GM12892 (cell line): ENCODE results near the gene DNAJC5.
"Not testable (repeated sequence)": the region's sequence is repeated elsewhere in the genome, so short reads cannot be mapped to it uniquely, and the experiment has no call there.

Experiments used
- POLR2A ChIP-seq: IDR thresholded peaks from 2 replicates; pipeline ENCODE4 v1.6.1; 2011; ENCODE audit warnings: low read depth, low read length, control low read depth
- POLR2AphosphoS5 ChIP-seq: IDR thresholded peaks from 2 replicates; pipeline ENCODE4 v1.6.1; 2011; ENCODE audit warnings: low read depth, low read length, control low read depth
- TAF1 ChIP-seq: IDR thresholded peaks from 2 replicates; pipeline ENCODE4 v1.6.1; 2011; ENCODE audit warnings: low read depth, mild to moderate bottlenecking, control low read depth, low read length, borderline replicate concordance

GRCh38 chr20:63867042-63867441 is 27.9 kb upstream of the DNAJC5 start:
- TF ChIP-seq TAF1, POLR2A, POLR2AphosphoS5: not testable (repeated sequence)
